ENCODE data around the gene DGKZ.

- TF ChIP-seq CTCF (conservative IDR thresholded peaks at IDR 0.05; ENCODE audit: low read length) (no peak), EZH2phosphoT487 (IDR thresholded peaks at IDR 0.05; ENCODE audit: borderline replicate concordance) (no peak)
Observed at GRCh38 chr11:46304605-46305179, 42.6 kb upstream of the DGKZ start.

Measured in Loucy (cell line).